Brain microvascular endothelial cell (primary cell): ENCODE data around the gene PPP1R11.

Source experiments
- DNase-seq: peaks from one replicate; pipeline ENCODE4 v3.0.0-alpha.2; 2020
- H3K27ac ChIP-seq: fragments of 250-450 bp; sonication (Bioruptor Pico); 2 replicates; pipeline ENCODE4 v1.5.1; 2020; ENCODE audit warnings: mild to moderate bottlenecking, moderate library complexity
- H3K27me3 ChIP-seq: fragments of 250-450 bp; sonication (Bioruptor Pico); replicated peaks from 2 replicates; pipeline ENCODE4 v1.5.1; 2020; ENCODE audit warnings: mild to moderate bottlenecking
- H3K36me3 ChIP-seq: fragments of 250-450 bp; sonication (Bioruptor Pico); replicated peaks from 2 replicates; pipeline ENCODE4 v1.5.1; 2020; ENCODE audit warnings: mild to moderate bottlenecking
- H3K4me3 ChIP-seq: 2 replicates; pipeline ENCODE4 v1.5.1; 2011; ENCODE audit warnings: low read depth, mild to moderate bottlenecking, control low read depth, low read length, moderate library complexity
- CTCF ChIP-seq: IDR thresholded peaks from 2 replicates; pipeline ENCODE4 v1.5.1; 2011; ENCODE audit warnings: low read depth, mild to moderate bottlenecking, moderate library complexity, low read length, control low read depth, inconsistent platforms; ENCODE audit errors: missing control alignments
- in situ Hi-C: cut with HindIII; loops from 2 replicates; pipeline ENCODE4 v1.10.0; 2017; ENCODE audit warnings: low sequenced_read_pairs, low pct_ligation_motif_present

Gene PPP1R11

GRCh38 chr6:30041821-30042220, 25.2 kb upstream of the PPP1R11 start:
- H3K4me3 ChIP-seq = no peak overlapping the region
- TF ChIP-seq CTCF = no peak
- no peak overlapping the region for H3K27ac ChIP-seq
- in situ Hi-C loops = no loop called here
- no peaks in the 10 kb centered on the region for H3K27me3 ChIP-seq
- DNase-seq = no peak
- H3K36me3 ChIP-seq = no peaks in the 10 kb centered on the region

- Histone ChIP-seq H3K27me3 (no peaks in the 10 kb centered on the region), H3K36me3 (no peaks in the 10 kb centered on the region), H3K27ac (no peak overlapping the region), H3K4me3 (no peak overlapping the region)
- in situ Hi-C loops = no loop called here
- TF ChIP-seq CTCF = no peak
- no peak for DNase-seq
Observed at GRCh38 chr6:30042476-30042875, 24.5 kb upstream of the PPP1R11 start.

- Histone ChIP-seq H3K4me3 (no peak overlapping the region), H3K27ac (no peak overlapping the region)
- in situ Hi-C loops = no loop called here
Observed at GRCh38 chr6:30042914-30043313, 24.1 kb upstream of the PPP1R11 start.

GRCh38 chr6:30043744-30044143, 23.3 kb upstream of the PPP1R11 start:
- Histone ChIP-seq H3K27me3 (no peaks in the 10 kb centered on the region), H3K27ac (no peak overlapping the region), H3K4me3 (no peak overlapping the region), H3K36me3 (no peaks in the 10 kb centered on the region)
- in situ Hi-C loops = no loop called here
- DNase-seq = no peak
- no peak for TF ChIP-seq CTCF

More at GRCh38 chr6:30042914-30043313, 24.1 kb upstream of the PPP1R11 start:
- no peaks in the 10 kb centered on the region for H3K36me3 ChIP-seq
- DNase-seq = no peak
- H3K27me3 ChIP-seq = no peaks in the 10 kb centered on the region
- TF ChIP-seq CTCF = no peak

GRCh38 chr6:30044630-30045029, 22.4 kb upstream of the PPP1R11 start:
- in situ Hi-C loops = no loop called here
- no peak overlapping the region for H3K27ac ChIP-seq
- DNase-seq = peak; percentile 68

More at GRCh38 chr6:30044630-30045029, 22.4 kb upstream of the PPP1R11 start:
- no peaks in the 10 kb centered on the region for H3K36me3 ChIP-seq
- H3K27me3 ChIP-seq = no peaks in the 10 kb centered on the region
- no peak overlapping the region for H3K4me3 ChIP-seq
- TF ChIP-seq CTCF = no peak
